WTC11 (cell line): ENCODE results near the gene TRPC1. TPM values are rescaled to one million over a fixed set of nuclear protein-coding genes. Genes with fewer than 3 reads are reported as not detected.

Experiments used
- ATAC-seq: fragments of 200-7000 bp; cut with Tn5 transposase; 2 replicates; pipeline ENCODE4 v1.10.0; 2021; ENCODE audit warnings: mild to moderate bottlenecking, moderate library complexity
- Bru-seq: library from RNA; stranded (reverse); fragments of 400-500 nt; gene quantifications from one replicate; lab custom pipeline; 2021; lab: Mats Ljungman, UMichigan
- CTCF ChIA-PET: fragments of 300-600 bp; sonication (Branson Sonifier 250); formaldehyde crosslinking; loops from one replicate; lab custom pipeline; 2021; ENCODE audit warnings: antibody characterized with exemption; lab: Charles Lee
- POLR2A ChIA-PET: fragments of 350-600 bp; sonication (Branson Sonifier 250); formaldehyde crosslinking; loops from one replicate; lab custom pipeline; 2021; ENCODE audit warnings: antibody characterized with exemption; lab: Charles Lee
- DNase-seq: peaks from one replicate; pipeline ENCODE4 v3.0.0; 2021; ENCODE audit warnings: low spot score
- H3K27ac Mint-ChIP-seq: 2 replicates; pipeline ENCODE4 v1.8.0; 2021; ENCODE audit warnings: mixed read lengths
- H3K27me3 Mint-ChIP-seq: 2 replicates; pipeline ENCODE4 v1.8.0; 2021; ENCODE audit warnings: low read depth, mild to moderate bottlenecking, moderate library complexity, mixed read lengths
- H3K36me3 Mint-ChIP-seq: 2 replicates; pipeline ENCODE4 v1.8.0; 2021; ENCODE audit warnings: mixed read lengths
- H3K4me1 Mint-ChIP-seq: 2 replicates; pipeline ENCODE4 v1.8.0; 2022; ENCODE audit warnings: mixed read lengths
- H3K4me3 Mint-ChIP-seq: 2 replicates; pipeline ENCODE4 v1.8.0; 2021; ENCODE audit warnings: mild to moderate bottlenecking, moderate library complexity, mixed read lengths
- H3K9me3 Mint-ChIP-seq: 2 replicates; pipeline ENCODE4 v1.8.0; 2021; ENCODE audit warnings: mixed read lengths
- ELF4 ChIP-seq: sonication (generic); formaldehyde crosslinking; IDR thresholded peaks from 2 replicates; pipeline ENCODE4 v1.8.1; 2022; ENCODE audit warnings: low read depth, mild to moderate bottlenecking, moderate library complexity, missing genetic modification reagents
- ESRRA ChIP-seq: sonication (generic); formaldehyde crosslinking; IDR thresholded peaks from 2 replicates; pipeline ENCODE4 v1.8.1; 2022; ENCODE audit warnings: mild to moderate bottlenecking, missing genetic modification reagents, borderline replicate concordance
- HMGA2 ChIP-seq: fragments of 250-450 bp; sonication (Bioruptor Pico); IDR thresholded peaks from 2 replicates; pipeline ENCODE4 v1.4.0; 2021; ENCODE audit warnings: mild to moderate bottlenecking, moderate library complexity
- IRF2 ChIP-seq: sonication (generic); formaldehyde crosslinking; IDR thresholded peaks from 2 replicates; pipeline ENCODE4 v1.8.0; 2022; ENCODE audit warnings: low read depth, missing genetic modification reagents, borderline replicate concordance
- KAT7 ChIP-seq: sonication (generic); formaldehyde crosslinking; IDR thresholded peaks from 2 replicates; pipeline ENCODE4 v1.8.1; 2023; ENCODE audit warnings: missing genetic modification reagents, mild to moderate bottlenecking, borderline replicate concordance
- MXD4 ChIP-seq: fragments of 250-450 bp; sonication (Bioruptor Pico); IDR thresholded peaks from 2 replicates; pipeline ENCODE4 v1.8.0; 2021; ENCODE audit warnings: mild to moderate bottlenecking, moderate library complexity, borderline replicate concordance
- NR3C1 ChIP-seq: sonication (generic); formaldehyde crosslinking; conservative IDR thresholded peaks from 2 replicates; pipeline ENCODE4 v1.8.1; 2023; ENCODE audit warnings: low read depth, mild to moderate bottlenecking, missing genetic modification reagents
- SP1 ChIP-seq: sonication (generic); formaldehyde crosslinking; conservative IDR thresholded peaks from 2 replicates; pipeline ENCODE4 v1.8.1; 2022; ENCODE audit warnings: missing genetic modification reagents
- ZNF232 ChIP-seq: sonication (generic); formaldehyde crosslinking; IDR thresholded peaks from 2 replicates; pipeline ENCODE4 v1.8.0; 2022; ENCODE audit warnings: mild to moderate bottlenecking, missing genetic modification reagents
- ZNF317 ChIP-seq: sonication (generic); formaldehyde crosslinking; IDR thresholded peaks from 2 replicates; pipeline ENCODE4 v1.8.1; 2023; ENCODE audit warnings: low read depth, mild to moderate bottlenecking, moderate library complexity, missing genetic modification reagents, borderline replicate concordance
- long read RNA-seq, 3 experiments: library from RNA in 1 of 3; library from capped mRNA in 1 of 3; library from polyadenylated mRNA in 1 of 3; unstranded in 2 of 3; stranded (forward) in 1 of 3; transcript quantifications; one replicate each; pipeline ENCODE4 v2.0.0, GENCODE V29; 2021
- total RNA-seq: library from RNA; stranded (reverse); gene quantifications from 3 replicates; pipeline ENCODE4 v1.2.3, GENCODE V29; 2021
- TF ChIP-seq, protein P1 (sequence below): sonication (generic); formaldehyde crosslinking; IDR thresholded peaks from 2 replicates; pipeline ENCODE4 v1.8.1; 2022; ENCODE audit warnings: mild to moderate bottlenecking, moderate library complexity, missing genetic modification reagents
- TF ChIP-seq, protein P2 (sequence below): sonication (generic); formaldehyde crosslinking; conservative IDR thresholded peaks from 2 replicates; pipeline ENCODE4 v1.8.1; 2022; ENCODE audit warnings: mild to moderate bottlenecking, missing genetic modification reagents
- TF ChIP-seq, protein P3 (sequence below): sonication (generic); formaldehyde crosslinking; IDR thresholded peaks from 2 replicates; pipeline ENCODE4 v1.8.1; 2023; ENCODE audit warnings: mild to moderate bottlenecking, missing genetic modification reagents, moderate library complexity
- TF ChIP-seq, protein P4 (sequence below): sonication (generic); formaldehyde crosslinking; IDR thresholded peaks from 2 replicates; pipeline ENCODE4 v1.8.0; 2022; ENCODE audit warnings: mild to moderate bottlenecking, missing genetic modification reagents
- TF ChIP-seq, protein P5 (sequence below): sonication (generic); formaldehyde crosslinking; IDR thresholded peaks from 2 replicates; pipeline ENCODE4 v1.8.1; 2023; ENCODE audit warnings: mild to moderate bottlenecking, missing genetic modification reagents, borderline replicate concordance
- TF ChIP-seq, protein P6 (sequence below): fragments of 250-450 bp; sonication (Bioruptor Pico); conservative IDR thresholded peaks from 2 replicates; pipeline ENCODE4 v1.9.0; 2021; ENCODE audit warnings: mild to moderate bottlenecking
- TF ChIP-seq, protein P7 (sequence below): sonication (generic); formaldehyde crosslinking; IDR thresholded peaks from 2 replicates; pipeline ENCODE4 v1.8.0; 2023; ENCODE audit warnings: missing genetic modification reagents
- TF ChIP-seq, protein P8 (sequence below): sonication (generic); formaldehyde crosslinking; IDR thresholded peaks from 2 replicates; pipeline ENCODE4 v1.8.1; 2022; ENCODE audit warnings: missing genetic modification reagents, borderline replicate concordance
- TF ChIP-seq, protein P9 (sequence below): sonication (generic); formaldehyde crosslinking; IDR thresholded peaks from 2 replicates; pipeline ENCODE4 v1.8.0; 2022; ENCODE audit warnings: mild to moderate bottlenecking, missing genetic modification reagents

TRPC1 gene
- total RNA-seq, result 13.8 to 20.3 TPM (median 20.0 TPM) in 3 replicates
- percentile 83 among the genes with signal in this experiment for Bru-seq, nascent RNA
- long read RNA-seq, experiment 1, full-length matches to known transcripts, result 7 of 79 reads
- long read RNA-seq, experiment 1, partial matches to known transcripts, result 17 of 79 reads
- long read RNA-seq, experiment 1, other reads (novel, unspliced or antisense), result 55 of 79 reads
- long read RNA-seq, experiment 2, full-length matches to known transcripts, result 2 of 17 reads
- long read RNA-seq, experiment 2, partial matches to known transcripts, result 2 of 17 reads
- long read RNA-seq, experiment 2, other reads (novel, unspliced or antisense), result 13 of 17 reads
- long read RNA-seq, experiment 3, partial matches to known transcripts, result 1 of 9 reads
- long read RNA-seq, experiment 3, other reads (novel, unspliced or antisense), result 8 of 9 reads

DNA sequence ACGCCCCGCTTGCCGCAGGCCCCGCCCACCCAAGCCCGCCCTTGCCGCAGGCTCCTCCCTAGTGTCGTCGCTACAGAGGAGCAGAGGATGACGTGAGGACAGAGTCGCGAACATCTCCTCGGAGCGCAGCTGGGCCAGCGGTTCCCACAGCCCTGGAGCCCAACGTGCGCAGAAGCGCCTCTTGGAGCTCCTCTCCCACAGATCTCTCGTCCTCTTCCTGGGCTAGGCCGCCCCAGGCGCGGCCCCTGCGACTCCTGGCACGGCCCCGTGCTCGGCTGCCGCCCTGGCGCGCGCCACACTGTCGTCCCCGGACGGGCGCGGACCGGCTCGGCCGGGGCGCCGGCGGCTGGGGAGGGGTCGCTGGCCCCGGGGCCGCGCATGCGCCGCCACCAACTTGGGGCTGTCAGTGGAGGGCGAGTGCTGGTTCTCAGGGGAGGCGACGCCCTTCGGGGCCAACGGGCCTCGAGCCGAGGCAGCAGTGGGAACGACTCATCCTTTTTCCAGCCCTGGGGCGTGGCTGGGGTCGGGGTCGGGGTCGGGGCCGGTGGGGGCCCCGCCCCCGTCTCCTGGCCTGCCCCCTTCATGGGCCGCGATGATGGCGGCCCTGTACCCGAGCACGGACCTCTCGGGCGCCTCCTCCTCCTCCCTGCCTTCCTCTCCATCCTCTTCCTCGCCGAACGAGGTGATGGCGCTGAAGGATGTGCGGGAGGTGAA lies at the start of gene TRPC1:
Gene TRPC1 (plus strand): TSS at position 67 of the 714 bp plus-strand sequence. CDS start 526 bp downstream, at position 593.
- ChIA-PET CTCF (interaction anchor here (0.7 to 1.3 kb wide), 4 partner anchors 16 to 137 kb away, joined by 3 read pairs; no protein-coding TSS in a partner anchor), POLR2A (interaction anchor here (0.5 to 1.6 kb wide), 2 partner anchors 145 to 152 kb away, joined by 3 to 11 read pairs; partner anchors contain the start of gene ATR)
- peak; percentile 78 for ATAC-seq
- peaks cover 28% of the 10 kb centered on the region for H3K4me1 Mint-ChIP-seq
- peaks cover 6% of the 10 kb centered on the region; the same call in 1 of the 2 replicates for H3K27me3 Mint-ChIP-seq
- H3K27ac Mint-ChIP-seq, result peak within 1 kb of the TSS; percentile 94
- H3K36me3 Mint-ChIP-seq, result no peaks in the 10 kb centered on the region
- peak; percentile 82 for DNase-seq
- H3K9me3 Mint-ChIP-seq, result peaks cover 10% of the 10 kb centered on the region
- H3K4me3 Mint-ChIP-seq, result peak within 1 kb of the TSS; percentile 90
- TF ChIP-seq, protein P1, sequence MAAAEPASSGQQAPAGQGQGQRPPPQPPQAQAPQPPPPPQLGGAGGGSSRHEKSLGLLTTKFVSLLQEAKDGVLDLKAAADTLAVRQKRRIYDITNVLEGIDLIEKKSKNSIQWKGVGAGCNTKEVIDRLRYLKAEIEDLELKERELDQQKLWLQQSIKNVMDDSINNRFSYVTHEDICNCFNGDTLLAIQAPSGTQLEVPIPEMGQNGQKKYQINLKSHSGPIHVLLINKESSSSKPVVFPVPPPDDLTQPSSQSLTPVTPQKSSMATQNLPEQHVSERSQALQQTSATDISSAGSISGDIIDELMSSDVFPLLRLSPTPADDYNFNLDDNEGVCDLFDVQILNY (CRISPR knock-in tag), result no peak
- no peak for TF ChIP-seq IRF2 (CRISPR knock-in tag)
- no peak for TF ChIP-seq HMGA2
- TF ChIP-seq, protein P2, sequence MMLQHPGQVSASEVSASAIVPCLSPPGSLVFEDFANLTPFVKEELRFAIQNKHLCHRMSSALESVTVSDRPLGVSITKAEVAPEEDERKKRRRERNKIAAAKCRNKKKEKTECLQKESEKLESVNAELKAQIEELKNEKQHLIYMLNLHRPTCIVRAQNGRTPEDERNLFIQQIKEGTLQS, result no peak
- peak; percentile 71; the same call in 1 of the 2 replicates for TF ChIP-seq ZNF232
- TF ChIP-seq, protein P3, sequence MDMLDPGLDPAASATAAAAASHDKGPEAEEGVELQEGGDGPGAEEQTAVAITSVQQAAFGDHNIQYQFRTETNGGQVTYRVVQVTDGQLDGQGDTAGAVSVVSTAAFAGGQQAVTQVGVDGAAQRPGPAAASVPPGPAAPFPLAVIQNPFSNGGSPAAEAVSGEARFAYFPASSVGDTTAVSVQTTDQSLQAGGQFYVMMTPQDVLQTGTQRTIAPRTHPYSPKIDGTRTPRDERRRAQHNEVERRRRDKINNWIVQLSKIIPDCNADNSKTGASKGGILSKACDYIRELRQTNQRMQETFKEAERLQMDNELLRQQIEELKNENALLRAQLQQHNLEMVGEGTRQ (CRISPR knock-in tag), result no peak; the same call in 1 of the 2 replicates
- TF ChIP-seq ELF4 (CRISPR knock-in tag), result no peak
- TF ChIP-seq, protein P4, sequence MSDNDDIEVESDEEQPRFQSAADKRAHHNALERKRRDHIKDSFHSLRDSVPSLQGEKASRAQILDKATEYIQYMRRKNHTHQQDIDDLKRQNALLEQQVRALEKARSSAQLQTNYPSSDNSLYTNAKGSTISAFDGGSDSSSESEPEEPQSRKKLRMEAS (CRISPR knock-in tag), result no peak; the same call in 1 of the 2 replicates
- TF ChIP-seq, protein P5, sequence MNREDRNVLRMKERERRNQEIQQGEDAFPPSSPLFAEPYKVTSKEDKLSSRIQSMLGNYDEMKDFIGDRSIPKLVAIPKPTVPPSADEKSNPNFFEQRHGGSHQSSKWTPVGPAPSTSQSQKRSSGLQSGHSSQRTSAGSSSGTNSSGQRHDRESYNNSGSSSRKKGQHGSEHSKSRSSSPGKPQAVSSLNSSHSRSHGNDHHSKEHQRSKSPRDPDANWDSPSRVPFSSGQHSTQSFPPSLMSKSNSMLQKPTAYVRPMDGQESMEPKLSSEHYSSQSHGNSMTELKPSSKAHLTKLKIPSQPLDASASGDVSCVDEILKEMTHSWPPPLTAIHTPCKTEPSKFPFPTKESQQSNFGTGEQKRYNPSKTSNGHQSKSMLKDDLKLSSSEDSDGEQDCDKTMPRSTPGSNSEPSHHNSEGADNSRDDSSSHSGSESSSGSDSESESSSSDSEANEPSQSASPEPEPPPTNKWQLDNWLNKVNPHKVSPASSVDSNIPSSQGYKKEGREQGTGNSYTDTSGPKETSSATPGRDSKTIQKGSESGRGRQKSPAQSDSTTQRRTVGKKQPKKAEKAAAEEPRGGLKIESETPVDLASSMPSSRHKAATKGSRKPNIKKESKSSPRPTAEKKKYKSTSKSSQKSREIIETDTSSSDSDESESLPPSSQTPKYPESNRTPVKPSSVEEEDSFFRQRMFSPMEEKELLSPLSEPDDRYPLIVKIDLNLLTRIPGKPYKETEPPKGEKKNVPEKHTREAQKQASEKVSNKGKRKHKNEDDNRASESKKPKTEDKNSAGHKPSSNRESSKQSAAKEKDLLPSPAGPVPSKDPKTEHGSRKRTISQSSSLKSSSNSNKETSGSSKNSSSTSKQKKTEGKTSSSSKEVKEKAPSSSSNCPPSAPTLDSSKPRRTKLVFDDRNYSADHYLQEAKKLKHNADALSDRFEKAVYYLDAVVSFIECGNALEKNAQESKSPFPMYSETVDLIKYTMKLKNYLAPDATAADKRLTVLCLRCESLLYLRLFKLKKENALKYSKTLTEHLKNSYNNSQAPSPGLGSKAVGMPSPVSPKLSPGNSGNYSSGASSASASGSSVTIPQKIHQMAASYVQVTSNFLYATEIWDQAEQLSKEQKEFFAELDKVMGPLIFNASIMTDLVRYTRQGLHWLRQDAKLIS (CRISPR knock-in tag), result no peak
- no peak for TF ChIP-seq MXD4 (CRISPR knock-in tag)
- no peak for TF ChIP-seq ZNF317
- TF ChIP-seq, protein P6, sequence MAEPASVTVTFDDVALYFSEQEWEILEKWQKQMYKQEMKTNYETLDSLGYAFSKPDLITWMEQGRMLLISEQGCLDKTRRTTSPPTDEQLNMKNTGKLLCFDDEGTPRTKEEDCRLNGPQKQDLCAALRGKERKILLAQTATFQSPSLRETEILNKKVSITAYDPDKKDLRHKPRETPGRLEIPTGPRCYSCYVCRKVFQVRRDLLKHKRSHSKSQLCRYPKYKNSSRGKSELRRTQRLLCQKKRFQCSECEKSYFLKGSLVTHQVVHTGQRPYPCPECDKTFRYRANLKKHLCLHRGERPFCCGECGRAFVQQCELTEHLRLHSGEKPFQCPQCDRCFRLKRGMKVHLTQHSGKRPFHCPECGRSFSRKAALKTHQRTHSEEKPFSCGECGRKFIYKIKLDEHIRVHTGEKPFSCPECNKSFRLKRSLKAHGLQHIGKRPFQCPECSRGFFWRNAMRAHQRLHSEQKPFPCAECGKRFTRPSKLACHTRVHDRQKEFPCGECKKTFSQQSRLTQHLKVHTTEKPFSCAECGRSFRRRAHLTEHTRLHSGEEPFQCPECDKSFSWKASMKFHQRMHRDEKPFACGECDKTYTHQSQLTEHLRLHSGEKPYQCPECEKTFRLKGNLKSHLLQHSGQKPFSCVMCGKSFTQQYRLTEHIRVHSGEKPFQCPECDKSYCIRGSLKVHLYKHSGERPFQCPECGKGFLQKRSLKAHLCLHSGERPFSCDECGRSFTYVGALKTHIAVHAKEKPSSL (CRISPR knock-in tag), result no peak
- TF ChIP-seq SP1, result peak; percentile 22; the same call in 1 of the 2 replicates
- TF ChIP-seq KAT7 (CRISPR knock-in tag), result peak; percentile 51; the same call in 1 of the 2 replicates
- TF ChIP-seq, protein P7, sequence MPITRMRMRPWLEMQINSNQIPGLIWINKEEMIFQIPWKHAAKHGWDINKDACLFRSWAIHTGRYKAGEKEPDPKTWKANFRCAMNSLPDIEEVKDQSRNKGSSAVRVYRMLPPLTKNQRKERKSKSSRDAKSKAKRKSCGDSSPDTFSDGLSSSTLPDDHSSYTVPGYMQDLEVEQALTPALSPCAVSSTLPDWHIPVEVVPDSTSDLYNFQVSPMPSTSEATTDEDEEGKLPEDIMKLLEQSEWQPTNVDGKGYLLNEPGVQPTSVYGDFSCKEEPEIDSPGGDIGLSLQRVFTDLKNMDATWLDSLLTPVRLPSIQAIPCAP (CRISPR knock-in tag), result peak; percentile 32; the same call in 1 of the 2 replicates
- TF ChIP-seq NR3C1 (CRISPR knock-in tag), result no peak
- TF ChIP-seq ESRRA (CRISPR knock-in tag), result no peak
- TF ChIP-seq, protein P8, sequence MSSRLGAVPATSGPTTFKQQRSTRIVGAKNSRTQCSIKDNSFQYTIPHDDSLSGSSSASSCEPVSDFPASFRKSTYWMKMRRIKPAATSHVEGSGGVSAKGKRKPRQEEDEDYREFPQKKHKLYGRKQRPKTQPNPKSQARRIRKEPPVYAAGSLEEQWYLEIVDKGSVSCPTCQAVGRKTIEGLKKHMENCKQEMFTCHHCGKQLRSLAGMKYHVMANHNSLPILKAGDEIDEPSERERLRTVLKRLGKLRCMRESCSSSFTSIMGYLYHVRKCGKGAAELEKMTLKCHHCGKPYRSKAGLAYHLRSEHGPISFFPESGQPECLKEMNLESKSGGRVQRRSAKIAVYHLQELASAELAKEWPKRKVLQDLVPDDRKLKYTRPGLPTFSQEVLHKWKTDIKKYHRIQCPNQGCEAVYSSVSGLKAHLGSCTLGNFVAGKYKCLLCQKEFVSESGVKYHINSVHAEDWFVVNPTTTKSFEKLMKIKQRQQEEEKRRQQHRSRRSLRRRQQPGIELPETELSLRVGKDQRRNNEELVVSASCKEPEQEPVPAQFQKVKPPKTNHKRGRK (CRISPR knock-in tag), result no peak
- TF ChIP-seq, protein P9, sequence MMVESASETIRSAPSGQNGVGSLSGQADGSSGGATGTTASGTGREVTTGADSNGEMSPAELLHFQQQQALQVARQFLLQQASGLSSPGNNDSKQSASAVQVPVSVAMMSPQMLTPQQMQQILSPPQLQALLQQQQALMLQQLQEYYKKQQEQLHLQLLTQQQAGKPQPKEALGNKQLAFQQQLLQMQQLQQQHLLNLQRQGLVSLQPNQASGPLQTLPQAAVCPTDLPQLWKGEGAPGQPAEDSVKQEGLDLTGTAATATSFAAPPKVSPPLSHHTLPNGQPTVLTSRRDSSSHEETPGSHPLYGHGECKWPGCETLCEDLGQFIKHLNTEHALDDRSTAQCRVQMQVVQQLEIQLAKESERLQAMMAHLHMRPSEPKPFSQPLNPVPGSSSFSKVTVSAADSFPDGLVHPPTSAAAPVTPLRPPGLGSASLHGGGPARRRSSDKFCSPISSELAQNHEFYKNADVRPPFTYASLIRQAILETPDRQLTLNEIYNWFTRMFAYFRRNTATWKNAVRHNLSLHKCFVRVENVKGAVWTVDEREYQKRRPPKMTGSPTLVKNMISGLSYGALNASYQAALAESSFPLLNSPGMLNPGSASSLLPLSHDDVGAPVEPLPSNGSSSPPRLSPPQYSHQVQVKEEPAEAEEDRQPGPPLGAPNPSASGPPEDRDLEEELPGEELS (CRISPR knock-in tag), result 0 out of 2 replicates have a peak, but pooled peaks have one; percentile 10
